HG03457 (cell line): ENCODE measurements around the gene INAFM1.
"Not testable (repeated sequence)": the region's sequence is repeated elsewhere in the genome, so short reads cannot be mapped to it uniquely, and the experiment has no call there.

Experiments used
- ATAC-seq: cut with Tn5 transposase; IDR thresholded peaks from one replicate; pipeline ENCODE4 v1.9.1; 2021; ENCODE audit warnings: moderate number of reproducible peaks; ENCODE audit not compliant: unreplicated experiment

The INAFM1 gene

GRCh38 chr19:47240996-47241918 is 33.4 kb upstream of the INAFM1 start:
- ATAC-seq = no peak

GRCh38 chr19:47241919-47242577 is 32.6 kb upstream of the INAFM1 start:
- no peak for ATAC-seq

- ATAC-seq = no peak
Observed at GRCh38 chr19:47243364-47243775, 31.3 kb upstream of the INAFM1 start.

GRCh38 chr19:47243776-47244547 is 30.7 kb upstream of the INAFM1 start:
- peak; percentile 63 for ATAC-seq

DNA sequence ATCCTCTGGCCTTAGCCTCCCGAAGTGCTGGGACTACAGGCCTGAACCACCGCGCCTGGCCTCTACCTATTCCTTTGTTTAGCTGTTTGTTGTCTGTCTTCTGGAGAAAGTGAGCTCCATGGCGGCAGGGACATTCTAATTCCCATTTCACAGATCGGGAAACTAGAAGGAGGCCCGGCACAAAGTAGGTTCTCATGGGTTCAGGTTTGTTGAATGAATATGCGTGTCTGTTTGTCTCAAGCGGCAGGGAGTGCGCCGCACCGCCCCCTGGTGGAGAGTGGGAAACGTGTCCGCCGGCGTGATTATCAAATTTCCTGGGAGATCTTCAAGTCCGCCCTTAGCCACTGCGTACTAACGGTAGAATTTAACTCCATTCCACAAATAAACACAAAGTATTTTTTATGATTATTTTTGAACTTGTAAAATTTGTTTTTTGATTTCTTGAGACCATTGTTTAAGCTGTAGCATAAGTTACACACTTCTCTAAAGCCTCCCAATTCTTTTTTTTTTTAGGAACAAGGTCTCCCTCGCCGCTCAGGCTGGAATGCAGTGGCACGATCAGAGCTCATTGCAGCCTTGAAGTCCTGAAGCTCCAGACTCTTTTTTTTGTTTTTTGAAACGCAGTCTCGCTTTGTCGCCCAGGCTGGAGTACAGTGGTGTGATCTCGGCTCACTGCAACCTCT is 27.2 kb upstream of the INAFM1 start:
- no peak for ATAC-seq

DNA sequence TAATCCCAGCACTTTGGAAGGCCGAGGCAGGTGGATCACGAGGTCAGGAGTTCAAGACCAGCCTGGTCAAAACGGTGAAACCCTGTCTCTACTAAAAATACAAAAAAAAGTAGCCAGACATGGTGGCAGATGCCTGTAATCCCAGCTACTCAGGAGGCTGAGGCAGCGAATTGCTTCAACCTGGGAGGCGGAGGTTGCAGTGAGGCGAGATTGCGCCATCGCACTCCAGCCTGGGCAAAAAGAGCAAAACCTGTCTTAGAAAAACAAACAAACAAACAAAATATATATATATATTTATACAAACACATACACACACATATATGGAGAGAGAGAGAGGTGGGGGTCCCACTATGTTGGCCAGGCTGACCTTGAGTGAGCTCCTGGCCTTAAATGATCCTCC is 21.7 kb upstream of the INAFM1 start:
- ATAC-seq = not testable (repeated sequence)

DNA sequence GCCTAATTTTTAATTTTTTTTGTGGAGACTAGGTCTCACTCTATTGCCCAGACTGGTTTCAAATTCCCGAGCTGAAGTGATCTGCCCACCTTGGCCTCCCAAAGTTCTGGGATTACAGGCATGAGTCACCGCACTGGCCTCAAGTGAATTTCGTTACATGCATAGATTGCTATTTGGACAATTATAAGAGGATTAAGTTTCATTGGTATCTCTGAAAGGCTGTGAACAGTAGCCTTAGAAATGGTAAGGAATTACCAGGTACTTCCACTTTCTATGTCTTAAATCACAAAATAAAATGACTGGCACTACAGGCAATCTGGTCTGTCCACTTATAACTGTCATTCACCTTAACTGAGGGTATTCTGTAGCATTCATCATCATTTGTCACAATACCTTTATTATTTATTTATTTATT is 21.2 kb upstream of the INAFM1 start:
- ATAC-seq = no peak

GRCh38 chr19:47253970-47254369 is 20.7 kb upstream of the INAFM1 start:
- no peak for ATAC-seq

- peak; percentile 28 for ATAC-seq
Observed at GRCh38 chr19:47255879-47256692, 18.6 kb upstream of the INAFM1 start, which contains the start of gene CCDC9. TSS of gene CCDC9 (plus strand) at chr19:47256525. CDS start at chr19:47258401, 1,876 bp downstream.

GRCh38 chr19:47256693-47257410 is 17.8 kb upstream of the INAFM1 start:
- peak; percentile 47 for ATAC-seq

- ATAC-seq = no peak
Observed at GRCh38 chr19:47257411-47258169, 17.1 kb upstream of the INAFM1 start.

GRCh38 chr19:47258434-47258833 is 16.3 kb upstream of the INAFM1 start:
- no peak for ATAC-seq

DNA sequence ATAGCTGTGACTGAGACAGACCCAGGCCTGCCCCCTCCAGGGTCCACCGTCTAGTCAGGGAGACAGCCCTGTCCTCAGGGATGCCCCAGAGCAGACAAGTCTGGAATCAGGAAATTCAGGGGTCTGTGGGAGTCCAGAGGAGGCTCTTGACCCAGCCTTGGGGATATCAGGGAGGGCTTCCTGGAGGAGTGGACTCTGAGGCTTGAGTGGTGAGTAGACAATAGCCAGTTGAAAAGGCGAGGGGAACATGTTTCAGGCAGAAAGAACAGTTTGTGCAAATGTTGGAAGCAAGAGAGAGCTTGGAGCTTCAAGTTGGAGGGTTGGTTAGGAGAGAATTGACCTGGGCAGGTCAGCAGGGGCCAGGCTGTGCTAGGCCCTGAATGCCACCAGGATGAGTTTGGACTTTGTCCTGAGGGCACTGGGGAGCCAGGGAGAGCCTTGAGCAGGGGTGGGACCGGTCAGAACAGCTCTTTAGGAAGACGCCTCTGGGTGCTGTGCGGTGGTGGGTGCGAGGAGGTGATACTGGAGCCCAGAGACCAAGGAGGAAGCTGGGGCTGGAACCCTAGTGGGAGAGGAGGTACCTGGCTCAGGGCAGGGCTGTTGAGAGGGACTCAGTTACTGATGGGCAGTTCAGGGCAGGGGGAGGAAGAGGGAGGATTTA is 15.7 kb upstream of the INAFM1 start:
- no peak for ATAC-seq

GRCh38 chr19:47260476-47260875 is 14.2 kb upstream of the INAFM1 start:
- ATAC-seq = no peak

DNA sequence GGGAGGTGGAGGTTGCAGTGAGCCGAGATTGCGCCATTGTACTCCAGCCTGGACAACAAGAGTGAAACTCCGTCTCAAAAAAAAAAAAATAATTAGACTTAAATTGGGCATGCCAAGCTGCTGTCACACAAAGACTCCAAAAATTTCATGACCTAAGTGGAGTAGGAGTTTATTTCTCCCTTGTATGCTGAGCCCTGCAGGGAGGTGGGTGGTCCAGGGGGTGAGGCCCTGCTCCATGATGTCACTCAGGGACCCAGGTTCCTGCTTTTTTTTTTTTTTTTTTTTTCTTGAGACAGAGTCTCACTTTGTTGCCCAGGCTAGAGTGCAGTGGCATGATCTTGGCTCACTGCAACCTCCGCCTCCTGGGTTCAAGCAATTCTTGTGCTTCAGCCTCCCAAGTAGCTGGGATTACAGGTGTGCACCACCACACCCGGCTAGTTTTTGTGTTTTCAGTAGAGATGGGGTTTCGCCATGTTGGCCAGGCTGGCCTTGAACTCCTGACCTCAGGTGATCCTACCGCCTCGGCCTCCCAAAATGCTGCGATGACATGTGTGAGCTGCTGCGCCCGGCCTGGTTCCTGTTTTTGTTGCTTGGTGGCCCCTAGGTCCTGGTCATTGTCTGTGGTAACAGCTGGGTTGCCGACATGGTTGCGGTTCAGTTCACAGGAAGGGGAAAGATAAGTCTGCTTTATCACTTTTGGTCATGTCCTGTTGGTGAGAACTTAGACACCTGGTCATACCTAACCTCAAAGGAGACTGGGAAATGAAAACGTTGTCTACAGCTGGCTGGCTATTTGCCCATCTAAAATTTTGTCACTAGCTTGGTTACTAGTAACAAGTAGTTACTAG is 12.5 kb upstream of the INAFM1 start:
- ATAC-seq = not testable (repeated sequence)

- no peak for ATAC-seq
Observed at GRCh38 chr19:47264629-47265028, 10.1 kb upstream of the INAFM1 start.

DNA sequence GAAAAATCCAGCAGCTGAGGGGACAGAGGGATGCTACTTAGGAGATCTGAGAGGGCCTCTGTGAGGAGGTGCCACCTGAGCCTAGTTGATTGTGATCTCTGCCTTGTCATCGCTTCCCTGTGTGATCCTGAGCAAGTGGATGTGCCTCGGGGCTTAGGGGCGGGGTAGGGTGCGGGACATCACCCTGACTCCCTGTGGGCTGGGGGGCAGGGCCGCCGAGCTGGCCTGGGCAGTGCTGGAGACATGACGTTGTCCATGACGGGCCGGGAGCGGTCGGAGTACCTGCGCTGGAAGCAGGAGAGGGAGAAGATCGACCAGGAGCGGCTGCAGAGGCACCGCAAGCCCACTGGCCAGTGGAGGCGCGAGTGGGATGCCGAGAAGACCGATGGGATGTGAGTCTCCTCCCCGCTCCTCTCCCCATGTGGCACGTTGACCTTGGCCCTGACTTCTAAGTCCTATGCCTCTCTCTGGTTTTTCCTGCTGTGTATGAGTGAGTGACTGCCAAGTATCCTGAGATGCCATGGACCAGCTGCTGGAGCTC is 8.2 kb upstream of the INAFM1 start:
- ATAC-seq = no peak
